OCI-LY1 (cell line): ENCODE measurements around the gene SERTAD2.

Experiments used
- EZH2 ChIP-seq: fragments of 200-600 bp; sonication (generic), shearing (Covaris generic); IDR thresholded peaks from 2 replicates; pipeline ENCODE4 v1.8.0; 2017; ENCODE audit warnings: borderline replicate concordance, mixed run types, mild to moderate bottlenecking, antibody characterized with exemption, low read length, moderate library complexity, mixed read lengths
- TF ChIP-seq, protein P1 (sequence below): fragments of 200-600 bp; sonication (generic), shearing (Covaris generic); IDR thresholded peaks from 2 replicates; pipeline ENCODE4 v1.5.1; 2017; ENCODE audit warnings: mild to moderate bottlenecking, antibody characterized with exemption, low read length, moderate library complexity, mixed read lengths

DNA sequence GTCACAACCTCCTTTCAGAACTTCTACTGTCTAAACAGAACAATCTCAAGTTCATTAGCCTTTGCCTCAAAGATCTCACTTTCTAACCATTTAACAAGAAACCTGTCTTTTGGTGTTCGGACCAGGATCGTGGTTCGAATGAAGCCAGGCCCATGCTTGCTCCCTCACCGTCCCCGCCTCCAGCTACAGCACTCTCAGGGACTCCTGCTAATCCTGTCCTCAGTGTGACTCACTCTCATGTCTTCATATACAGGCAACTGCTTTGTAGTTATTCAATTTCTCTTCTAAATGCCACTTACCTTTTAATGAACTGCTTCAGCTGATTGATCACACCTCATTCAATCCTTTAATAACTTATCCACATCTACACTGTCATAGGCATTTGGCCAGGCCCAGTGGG, 15.8 kb downstream of the SERTAD2 start:
- no peak for TF ChIP-seq EZH2
- TF ChIP-seq, protein P1, sequence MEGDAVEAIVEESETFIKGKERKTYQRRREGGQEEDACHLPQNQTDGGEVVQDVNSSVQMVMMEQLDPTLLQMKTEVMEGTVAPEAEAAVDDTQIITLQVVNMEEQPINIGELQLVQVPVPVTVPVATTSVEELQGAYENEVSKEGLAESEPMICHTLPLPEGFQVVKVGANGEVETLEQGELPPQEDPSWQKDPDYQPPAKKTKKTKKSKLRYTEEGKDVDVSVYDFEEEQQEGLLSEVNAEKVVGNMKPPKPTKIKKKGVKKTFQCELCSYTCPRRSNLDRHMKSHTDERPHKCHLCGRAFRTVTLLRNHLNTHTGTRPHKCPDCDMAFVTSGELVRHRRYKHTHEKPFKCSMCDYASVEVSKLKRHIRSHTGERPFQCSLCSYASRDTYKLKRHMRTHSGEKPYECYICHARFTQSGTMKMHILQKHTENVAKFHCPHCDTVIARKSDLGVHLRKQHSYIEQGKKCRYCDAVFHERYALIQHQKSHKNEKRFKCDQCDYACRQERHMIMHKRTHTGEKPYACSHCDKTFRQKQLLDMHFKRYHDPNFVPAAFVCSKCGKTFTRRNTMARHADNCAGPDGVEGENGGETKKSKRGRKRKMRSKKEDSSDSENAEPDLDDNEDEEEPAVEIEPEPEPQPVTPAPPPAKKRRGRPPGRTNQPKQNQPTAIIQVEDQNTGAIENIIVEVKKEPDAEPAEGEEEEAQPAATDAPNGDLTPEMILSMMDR, result no peak
